PC-3 (cell line): ENCODE measurements around the gene PTPN20.

Experiments
- CTCF ChIP-seq: fragments of 300-600 bp; sonication (generic); conservative IDR thresholded peaks from 2 replicates; pipeline ENCODE4 v1.5.1; 2017; ENCODE audit warnings: antibody characterized with exemption, low read depth, mild to moderate bottlenecking, low read length
- EZH2 ChIP-seq: fragments of 300-600 bp; sonication (generic); IDR thresholded peaks from one replicate; pipeline ENCODE4 v1.6.1; 2017; ENCODE audit warnings: antibody characterized with exemption, mild to moderate bottlenecking, low read length; ENCODE audit not compliant: unreplicated experiment
- EZH2phosphoT487 ChIP-seq: fragments of 300-600 bp; sonication (generic); IDR thresholded peaks from 2 replicates; pipeline ENCODE4 v1.6.1; 2018; ENCODE audit warnings: mild to moderate bottlenecking, antibody characterized with exemption, low read length, borderline replicate concordance

DNA sequence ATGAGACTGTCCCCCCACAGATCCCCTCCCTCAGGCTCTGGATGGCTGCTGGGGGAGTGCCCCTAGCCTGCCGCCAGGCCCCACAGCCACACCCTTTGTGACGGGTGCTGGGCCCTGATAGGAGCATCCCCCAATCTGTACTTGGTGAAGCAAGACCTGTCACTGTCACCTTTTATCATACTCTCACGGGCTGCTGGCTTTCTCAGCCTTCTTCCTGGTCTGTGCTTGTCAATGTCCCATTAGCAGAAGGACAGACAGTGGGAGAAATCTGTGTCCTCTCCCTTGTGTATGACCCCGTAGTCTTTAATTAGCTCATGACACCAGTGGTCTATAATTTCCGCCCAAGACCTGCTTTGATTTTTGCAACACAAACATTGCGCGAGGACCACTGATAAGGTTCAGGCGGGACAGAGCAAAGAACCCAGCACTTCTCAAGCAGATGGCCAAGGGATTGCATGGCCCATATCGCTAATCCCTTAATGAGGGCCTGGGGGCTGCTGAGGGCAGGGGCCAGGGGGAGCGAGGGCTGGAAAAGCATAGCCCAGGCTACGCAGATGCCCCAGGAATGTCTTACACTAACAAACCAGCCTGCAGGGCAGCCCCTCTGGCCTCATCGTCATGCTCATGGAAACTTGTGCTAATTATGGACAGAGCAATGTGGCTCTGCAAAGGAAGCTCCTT lies 127.8 kb downstream of the PTPN20 start:
- TF ChIP-seq CTCF = no peak
- no peak for TF ChIP-seq EZH2
- TF ChIP-seq EZH2phosphoT487 = no peak
